HPDE6-E6E7 (cell line): ENCODE results near the gene CHRNA1.

Experiments
- DNase-seq: peaks from one replicate; pipeline ENCODE4 v3.0.0; 2011; ENCODE audit warnings: missing footprints; ENCODE audit errors: extremely low spot score

CHRNA1 gene

DNA sequence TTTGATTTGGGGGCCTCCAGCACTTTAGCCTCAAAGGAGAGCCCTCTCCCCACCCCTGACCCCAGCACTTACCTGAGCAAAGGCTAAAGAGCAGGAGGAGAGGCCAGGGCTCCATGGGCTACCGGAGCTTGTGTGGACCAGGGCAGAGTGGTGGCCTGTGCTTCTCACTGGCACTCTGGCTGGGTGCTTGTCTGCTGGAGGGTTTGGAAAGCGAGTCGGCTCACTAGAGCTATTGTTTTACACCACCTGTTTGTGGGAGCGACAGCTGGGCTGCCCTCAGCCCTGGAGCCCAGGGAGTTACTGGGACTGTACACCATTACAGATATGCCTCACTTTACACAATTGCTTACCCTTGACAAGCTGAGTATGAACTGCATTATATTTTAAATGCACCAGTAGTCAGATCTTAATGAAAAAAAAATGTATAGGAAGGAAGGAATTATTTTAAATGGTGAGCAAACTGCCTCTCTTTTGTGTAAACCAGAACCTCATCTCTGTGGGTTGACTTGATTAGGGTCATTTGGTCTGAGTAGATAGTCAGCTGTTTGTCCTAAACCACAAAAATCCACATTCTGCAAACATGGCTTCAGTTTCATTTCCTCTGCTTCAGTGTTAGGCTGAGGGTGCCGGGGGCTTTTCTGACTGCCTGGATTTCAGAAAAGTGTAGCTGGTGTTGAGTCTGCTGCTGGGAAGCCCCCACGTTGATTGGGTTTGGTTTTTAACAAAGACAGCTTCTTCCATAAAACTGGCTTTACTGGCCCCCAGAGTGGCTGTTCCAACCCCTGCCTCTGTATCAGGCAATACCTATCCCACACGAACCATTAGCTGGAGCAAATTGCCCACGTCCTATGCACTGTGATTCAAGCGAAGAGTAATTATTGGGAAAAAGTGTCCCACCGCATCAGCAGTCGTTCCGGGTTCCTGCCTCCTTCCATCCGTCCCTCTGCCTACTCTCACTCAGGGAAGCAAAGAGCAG, at the start of gene CHRNA1:
CHRNA1 (minus strand) TSS at position 193 of the 976 bp plus-strand sequence; CDS start at position 115, 78 bp downstream.
- DNase-seq = no peak

DNA sequence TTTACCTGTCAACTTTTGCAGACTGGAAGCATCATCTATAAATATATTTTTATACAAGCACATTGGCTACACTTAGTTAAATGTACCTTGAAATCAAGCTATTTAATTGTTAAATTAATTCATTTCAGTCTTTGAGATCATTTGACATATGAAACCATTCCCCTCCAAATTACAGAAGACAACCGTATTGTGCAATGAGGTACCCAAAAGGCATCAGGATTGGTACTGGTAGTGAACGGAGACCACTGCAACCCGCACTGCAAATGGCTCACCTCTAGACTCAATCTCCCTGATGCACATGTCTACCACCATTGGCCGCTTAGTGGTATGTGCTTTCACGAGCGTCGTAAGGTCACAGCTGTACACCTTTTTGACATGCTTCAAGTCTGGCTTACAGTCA, 47.8 kb upstream of the CHRNA1 start:
- DNase-seq = no peak

DNA sequence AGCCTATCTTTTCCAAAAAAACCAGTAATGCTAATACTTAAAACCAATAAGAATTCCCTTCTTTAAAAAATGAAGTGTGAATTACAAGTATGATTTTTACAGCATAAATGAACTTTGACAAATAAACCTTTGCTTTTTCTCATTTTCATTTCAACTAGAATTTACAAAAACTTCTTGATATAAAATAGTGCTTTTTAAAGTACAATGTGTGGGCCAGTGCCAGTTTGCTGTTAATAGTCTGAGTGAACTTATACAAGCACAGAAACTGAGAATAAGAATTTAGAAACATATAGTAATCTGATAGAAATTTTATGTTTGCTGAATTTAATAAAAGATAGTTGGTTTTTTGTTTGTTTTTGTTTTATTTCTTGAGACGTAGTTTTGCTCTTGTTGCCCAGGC, 43.7 kb upstream of the CHRNA1 start:
- no peak for DNase-seq

DNA sequence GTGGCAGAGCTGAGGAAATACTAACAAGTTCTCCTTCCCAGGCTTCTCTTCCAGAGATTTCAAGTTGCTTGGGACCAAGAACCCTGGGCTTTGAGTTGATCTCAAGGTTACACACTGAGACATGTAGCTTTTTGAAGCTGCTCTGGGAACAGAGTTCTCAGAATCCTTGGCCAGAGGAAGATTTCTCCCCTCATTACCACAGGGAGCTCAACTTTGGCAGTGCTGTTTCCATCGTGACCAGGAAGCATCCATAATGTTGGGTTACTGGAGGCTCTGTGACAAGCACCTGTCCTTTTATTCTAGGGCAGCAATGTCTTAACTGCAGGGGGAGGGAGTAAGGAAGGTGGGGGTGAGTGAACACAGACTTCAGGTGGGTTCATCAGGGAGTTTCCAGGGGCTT, 41.5 kb upstream of the CHRNA1 start:
- DNase-seq = no peak

DNA sequence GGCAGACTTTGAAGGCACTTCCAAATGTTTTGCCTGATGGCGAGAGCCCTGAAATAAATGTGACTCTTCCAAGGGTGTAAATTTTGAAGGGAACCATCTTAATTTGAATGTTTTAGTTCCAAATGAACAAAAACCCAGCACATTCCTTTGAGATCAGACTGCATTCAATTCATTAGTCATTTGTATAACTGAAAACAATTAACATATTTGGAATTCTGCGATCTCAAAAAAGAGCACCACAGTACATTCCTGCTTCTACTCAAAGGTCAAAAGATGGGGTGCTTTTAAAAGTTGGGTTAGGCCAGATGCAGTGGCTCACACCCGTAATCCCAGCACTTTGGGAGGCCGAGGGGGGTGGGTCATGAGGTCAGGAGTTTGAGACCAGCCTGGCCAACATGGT, 38.2 kb upstream of the CHRNA1 start:
- DNase-seq = no peak

DNA sequence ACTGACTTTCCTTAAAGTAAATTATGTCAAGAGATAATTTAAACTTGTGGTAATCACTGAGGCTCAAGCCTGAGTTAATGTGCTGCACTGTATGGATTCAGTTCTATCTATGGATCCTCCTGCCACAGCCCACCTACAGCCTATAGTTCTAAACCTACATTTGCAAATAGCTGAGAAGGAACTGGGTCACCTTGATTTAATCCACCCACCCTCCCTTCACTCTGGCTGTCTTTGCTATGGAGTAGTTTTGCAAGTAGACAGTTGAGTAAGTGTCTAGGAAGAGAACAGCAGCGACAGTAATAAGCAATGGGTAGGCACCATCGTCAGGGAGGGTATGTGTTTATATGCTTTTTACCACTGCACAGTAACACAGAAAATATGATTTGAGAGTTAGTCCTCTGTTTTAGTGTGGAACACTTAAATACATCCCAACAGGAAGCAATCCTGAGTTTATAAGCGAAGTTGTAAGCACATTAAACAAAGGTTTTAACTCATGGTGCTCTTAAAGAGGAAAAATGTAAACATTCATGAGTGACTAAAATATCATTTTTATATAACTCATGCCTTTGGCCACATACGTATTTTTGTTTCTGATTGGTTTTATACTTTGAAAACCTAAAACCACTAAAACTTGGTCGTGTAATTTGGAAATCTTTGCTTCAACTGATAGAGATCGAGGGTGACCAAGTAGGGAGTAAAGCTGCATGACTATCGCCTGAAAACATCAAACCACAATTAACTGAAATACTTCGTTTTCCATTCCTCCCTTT, 36.3 kb upstream of the CHRNA1 start:
- DNase-seq = no peak

DNA sequence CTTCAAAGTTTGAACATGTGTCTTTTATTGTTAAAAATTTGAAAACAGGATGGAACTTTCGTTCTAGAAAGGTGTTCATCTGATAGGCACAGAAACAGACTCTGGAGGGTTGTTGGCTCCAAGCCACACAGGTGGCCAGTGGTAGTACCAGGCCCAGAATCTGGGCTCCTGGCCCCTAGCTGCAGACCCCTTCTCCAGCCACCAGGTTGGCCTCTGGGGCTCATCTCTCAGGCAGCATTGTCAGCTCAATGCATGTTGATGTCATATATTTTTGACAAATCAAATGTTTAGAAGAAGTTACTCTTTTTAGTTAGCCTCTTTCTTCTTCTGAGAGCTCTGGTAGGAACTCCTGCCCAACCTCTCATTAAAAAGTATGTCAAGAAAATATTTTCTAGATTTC, 34.5 kb upstream of the CHRNA1 start:
- no peak for DNase-seq

DNA sequence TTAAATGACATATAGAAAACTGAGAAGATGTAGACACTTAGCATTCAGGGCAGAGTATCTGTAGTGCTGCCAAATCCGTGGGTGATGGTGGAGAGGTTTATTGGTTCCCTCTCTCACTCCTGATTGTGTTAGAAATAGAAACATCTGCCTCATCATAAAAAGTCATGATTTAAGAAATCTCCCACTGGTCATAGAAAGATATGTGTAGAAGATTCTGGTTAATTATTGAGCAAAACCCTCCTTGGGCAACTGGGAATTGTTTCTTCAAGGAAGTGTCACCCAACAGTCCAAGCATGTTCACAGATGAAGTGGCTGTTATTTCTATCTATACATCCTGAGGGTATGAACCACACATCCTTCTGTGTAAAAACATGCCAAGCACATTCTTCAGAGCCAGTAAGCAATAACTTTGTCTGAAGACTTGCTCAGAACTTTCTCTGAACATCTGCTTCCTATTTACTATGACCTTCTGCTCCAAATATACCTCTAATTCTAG, 33.6 kb upstream of the CHRNA1 start:
- DNase-seq = no peak

DNA sequence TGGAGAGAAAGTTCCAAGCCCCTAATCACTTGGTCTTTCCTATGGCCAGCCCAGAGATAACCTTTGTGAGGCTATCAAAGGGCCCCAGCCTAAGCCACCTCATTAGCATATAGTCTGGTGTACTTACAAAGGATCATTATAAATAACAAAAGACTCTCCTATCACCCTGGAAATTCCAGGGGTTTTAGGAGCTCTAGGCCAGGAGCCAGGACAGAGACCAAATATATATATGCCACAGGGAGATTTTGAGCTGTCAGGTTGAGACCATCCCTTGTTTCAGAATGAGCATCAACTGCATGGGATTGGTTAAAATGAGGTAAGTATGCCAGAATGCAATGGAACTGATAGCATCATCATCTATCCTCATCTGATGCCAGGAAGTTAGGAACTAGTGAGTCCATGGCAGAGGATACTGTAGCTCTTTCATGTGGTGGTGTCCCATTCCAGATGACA, 32.1 kb upstream of the CHRNA1 start:
- DNase-seq = no peak

DNA sequence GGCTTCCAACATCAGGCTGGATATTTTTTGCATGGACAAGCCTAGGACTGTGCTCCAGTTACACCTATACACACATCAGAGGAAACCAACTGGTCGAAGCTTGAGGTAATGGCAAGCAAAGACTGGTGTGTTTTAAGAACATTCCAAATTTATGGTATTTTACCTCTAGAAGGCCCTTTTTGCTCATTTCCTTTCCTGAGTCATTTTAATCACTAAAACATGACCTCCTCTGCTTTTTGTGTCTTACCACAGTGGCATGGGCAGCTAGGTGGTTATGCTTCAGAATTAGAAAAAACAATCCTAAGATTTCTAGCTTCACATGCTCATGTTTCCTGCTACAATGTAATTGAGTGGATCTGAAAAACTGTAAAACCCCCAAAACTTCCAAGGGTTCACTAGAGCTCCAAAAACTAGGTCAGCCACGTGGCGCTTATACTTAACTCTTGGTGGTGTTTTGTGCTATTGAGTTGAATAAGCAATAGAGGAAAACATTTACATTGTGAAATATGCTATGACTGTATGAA, 30.6 kb upstream of the CHRNA1 start:
- DNase-seq = no peak

DNA sequence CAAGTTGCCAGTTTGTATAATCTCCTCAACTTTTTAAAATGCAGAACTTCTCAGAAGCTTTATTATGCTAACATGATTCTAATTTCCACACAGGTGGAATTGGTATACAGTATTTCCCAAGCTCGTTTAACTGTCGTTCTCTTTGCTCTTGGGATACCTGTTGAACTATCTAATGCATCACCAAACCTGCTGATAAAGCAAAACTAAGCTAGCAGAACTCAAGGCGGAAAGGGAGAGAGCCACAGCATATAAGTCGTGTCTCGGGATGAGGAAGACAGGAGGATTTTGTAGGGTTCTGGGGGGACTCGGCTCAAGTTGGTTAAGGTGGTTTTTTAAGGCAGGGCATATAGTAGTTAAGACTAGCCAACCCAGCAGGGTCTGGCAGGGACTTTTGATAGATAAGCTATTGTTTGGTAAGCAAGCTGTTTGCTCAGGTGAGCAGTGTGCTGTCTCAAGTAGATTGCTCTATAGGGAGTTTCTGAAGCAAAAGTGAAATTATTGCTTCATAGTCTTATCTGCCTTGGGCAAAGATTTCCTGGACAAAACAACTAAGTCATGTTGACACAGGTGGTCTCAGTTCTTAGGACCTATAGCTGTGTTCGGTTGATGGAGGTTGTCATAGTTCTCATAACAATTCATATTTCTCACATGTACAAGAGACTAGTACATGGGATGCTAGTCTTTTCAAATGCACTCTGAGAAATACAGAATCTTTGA, 28.2 kb upstream of the CHRNA1 start:
- DNase-seq = no peak

DNA sequence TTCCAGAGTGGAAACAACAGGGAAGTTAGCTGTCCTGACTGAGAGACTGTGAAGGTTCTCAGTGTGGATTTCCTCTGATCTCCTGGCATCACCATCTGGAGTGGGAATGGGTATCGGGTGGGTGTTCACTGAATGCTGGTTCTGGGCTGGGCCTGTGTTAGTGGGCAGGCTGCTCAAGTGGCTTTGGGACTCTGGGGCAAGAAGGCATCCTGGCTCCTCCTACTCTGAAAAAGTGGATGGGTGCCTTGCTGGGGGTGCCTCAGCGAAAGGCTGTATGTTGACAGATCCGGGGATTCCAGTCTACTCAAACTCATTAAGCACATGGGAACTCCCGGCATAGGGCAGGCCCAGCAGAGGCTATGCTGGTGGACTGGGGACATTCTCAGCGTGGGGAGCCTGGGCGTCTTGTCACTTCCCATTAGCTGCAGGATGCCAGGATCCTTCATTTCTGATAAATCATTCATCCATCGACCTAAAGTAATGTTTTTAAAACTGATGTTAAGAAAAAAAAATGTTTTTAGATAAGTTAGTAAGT, 27.5 kb upstream of the CHRNA1 start:
- DNase-seq = no peak

DNA sequence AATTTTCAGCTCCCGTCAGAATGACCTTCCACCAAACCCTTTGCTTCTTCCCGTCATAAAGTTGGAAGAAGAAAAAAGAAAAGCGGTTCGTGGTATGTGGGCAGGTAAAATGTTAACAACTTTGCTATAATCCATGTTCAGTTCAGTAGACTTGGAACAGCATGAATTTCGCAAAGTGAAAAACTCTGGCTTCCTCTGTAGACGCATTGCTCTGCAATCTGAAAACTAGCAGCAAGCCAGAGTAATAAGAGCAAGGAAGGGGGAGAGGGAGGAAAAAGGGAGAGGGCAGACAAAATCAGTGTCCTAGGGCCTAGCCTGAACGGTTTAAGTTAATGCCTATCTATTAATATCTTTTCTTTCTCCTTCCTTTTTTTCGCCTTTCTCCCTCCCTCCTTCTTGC, 26.7 kb upstream of the CHRNA1 start:
- DNase-seq = no peak

DNA sequence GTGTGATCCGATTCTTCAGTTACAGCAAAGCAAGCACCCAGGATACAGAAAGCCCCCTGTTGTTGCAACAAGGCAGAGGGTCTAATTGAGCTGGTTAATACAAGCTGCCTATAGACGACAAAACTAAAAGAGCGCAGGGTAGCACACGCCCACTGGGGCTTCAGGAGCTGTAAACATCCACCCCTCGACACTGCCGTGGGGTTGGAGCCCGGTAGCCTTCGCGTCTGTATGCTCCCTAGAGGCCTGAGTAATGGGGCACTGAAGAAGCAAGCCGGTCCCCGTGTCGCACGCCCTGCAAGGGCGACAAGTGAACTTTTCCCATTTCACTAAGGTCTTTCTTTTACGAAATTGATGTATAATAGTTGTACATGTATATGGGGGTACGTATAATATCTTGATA, 24.7 kb upstream of the CHRNA1 start:
- no peak for DNase-seq

DNA sequence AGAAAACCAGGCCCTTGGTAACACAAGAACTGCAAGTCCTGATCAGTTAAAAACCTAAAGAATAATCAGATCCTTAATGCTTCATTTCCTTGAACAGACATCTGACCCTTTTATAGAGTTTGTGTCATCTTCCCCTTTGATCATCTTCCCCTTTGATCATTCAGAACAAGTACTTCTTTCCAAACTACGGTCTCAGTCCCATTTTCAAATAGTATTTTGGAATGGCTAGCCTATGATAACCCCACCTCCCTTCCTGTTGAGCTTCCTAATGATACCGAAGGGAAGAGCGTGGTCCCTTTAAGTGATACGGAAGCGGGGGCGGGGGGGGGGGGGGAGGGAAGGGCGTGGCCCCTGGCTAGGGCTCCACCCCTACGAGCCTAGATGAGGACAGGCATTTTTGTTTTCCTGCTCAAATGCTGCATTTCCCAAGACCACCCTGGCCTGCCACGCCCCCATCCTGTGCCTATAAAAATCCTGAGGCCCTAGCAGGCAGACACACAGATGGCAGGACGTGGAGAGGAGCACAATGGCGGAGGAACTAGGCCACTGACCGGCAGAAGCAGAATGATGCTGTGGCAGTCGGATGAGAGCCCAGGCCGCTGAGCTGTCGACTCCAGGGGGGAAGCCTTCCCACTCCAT, 24.1 kb upstream of the CHRNA1 start:
- no peak for DNase-seq

DNA sequence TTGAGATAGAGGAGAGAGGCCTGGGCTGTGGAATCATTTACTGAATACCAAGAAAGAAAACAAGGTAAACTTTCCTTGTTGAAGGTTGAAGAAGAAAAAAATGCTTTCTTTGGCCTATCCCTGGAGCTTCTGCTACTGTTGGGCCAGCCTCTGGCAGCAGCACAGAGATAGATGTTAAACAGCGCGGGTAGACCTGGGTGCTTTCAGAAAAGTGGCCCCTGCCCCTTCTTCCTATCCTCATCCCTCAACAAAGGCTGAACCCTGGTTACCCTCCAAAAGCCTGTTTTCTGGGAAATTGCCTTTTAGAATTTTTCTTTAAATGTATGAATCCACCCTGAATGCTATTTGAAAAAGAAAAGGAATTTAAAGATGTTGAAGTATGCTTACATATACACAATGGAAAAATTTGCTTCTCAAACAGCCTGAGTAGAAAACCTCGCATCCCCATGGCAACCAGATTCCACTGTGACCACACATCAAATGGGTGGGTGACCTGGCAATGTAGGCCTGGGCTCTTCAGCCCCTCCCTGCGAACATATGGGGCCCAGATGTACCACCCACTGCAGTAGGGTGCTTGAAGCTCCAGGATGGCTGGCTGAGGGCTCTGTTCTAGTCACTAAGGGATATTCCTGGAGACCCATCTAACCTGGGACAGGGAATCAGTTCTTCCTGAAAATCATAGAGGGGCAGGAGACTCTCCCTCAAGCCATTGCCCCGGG, 23.4 kb upstream of the CHRNA1 start:
- no peak for DNase-seq

DNA sequence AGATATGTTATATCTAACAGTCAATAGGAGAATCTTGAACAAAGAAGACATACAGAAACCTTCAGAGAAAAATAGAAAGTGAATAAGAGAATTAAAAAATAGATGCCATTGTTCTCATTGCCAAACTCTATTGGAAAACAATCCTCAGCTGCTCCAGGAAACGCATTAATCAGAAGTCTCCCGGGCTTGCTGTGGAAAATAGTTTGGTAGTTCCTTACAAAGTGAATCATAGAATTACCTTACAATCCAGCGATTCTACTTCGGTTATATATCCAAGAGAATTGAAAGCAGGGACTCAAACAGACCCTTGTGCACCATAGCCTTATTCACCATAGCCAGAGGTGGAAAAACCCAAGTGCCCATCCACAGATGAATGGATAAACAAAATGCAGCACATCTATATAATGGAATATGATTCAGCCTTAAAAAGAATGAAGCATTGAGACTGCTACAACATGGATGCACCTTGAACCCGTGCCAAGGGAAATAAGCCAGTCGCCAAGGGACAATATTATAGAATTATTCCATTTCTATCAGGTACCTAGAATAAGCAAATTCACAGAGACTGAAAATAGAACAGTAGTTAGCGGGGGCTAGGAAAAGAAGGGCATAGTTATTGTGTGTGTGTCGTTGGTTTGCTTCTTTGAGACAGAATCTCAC, 21.9 kb upstream of the CHRNA1 start:
- DNase-seq = no peak

DNA sequence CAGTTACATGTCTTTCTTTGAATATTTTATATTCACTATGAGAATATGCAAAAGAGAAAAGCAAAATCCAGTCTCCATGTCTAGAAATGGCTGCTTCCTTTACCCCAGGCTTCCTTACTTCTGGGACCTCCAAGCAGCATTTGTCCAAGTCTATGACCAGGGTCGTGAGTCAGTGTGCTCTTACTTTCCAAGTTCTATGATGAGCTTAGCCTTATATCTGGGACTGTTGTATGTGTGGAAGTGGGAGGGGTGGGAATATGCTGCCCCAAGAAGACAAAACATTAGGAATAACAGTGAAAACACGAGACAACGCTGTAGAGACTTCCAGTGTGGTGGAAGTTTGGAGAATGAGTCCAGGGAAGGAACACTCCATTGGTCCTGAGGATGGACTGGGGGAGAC, 21.2 kb upstream of the CHRNA1 start:
- no peak for DNase-seq

DNA sequence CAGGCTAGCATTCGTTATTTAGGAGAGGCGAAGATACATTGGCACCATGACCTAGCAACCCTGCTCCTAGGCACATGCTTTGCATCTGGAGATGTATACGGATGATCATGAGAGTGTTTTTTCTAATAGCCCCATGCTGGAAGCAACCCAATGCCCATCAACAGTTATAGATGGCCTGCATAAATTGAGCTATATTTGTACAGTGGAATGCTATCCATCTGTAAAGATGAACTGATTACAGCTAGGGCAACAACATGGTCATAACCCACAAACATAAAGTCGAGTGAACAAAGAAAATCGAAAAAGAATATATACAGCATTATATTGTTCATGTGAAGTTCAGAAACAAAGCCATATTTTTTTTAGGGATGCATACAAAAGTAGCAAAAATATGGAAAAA, 20.6 kb upstream of the CHRNA1 start:
- DNase-seq = no peak

DNA sequence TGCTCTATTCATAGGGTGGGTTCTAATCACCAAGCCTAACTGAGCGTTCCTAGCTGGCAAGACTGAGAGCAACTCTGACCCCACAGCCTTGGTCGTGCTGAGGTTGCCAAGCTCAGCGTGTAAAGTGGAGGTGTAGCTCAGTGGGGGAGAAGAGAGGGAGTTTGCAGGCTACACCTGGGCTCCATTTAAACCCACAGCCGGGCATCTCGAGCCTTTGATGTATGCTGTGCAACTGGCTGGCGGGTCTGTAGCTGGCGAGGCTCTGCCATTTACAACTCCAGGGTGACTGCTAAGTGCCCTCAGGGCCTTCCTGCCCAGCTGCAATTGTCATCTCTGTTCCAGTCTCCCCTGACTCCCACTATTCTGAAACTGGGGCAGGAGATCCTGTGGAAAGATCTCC, 20.0 kb upstream of the CHRNA1 start:
- no peak for DNase-seq
